GM21529 (cell line): ENCODE measurements around the gene ETS2.

Experiments
- ATAC-seq: cut with Tn5 transposase; IDR thresholded peaks from one replicate; pipeline ENCODE4 v1.9.1; 2021; ENCODE audit not compliant: unreplicated experiment

The ETS2 gene

GRCh38 chr21:38800924-38801744, 4.6 kb upstream of the ETS2 start:
- no peak for ATAC-seq

- ATAC-seq = no peak
These were observed 3.4 kb upstream of the ETS2 start for GRCh38 chr21:38802050-38803026.

GRCh38 chr21:38803075-38803660, 2.6 kb upstream of the ETS2 start:
- no peak for ATAC-seq

- no peak for ATAC-seq
These were observed 1.5 kb upstream of the ETS2 start for GRCh38 chr21:38804030-38804788.

GRCh38 chr21:38804789-38805327, 871 bp upstream of the ETS2 start:
- peak; percentile 20 for ATAC-seq

- ATAC-seq = peak; percentile 32
These were observed 618 bp downstream of the ETS2 start for GRCh38 chr21:38806153-38806941.

- ATAC-seq = no peak
These were observed 1.2 kb downstream of the ETS2 start for GRCh38 chr21:38806942-38807284.

- ATAC-seq = no peak
These were observed 1.7 kb downstream of the ETS2 start for GRCh38 chr21:38807441-38807871.

GRCh38 chr21:38807986-38808385, 2.3 kb downstream of the ETS2 start:
- no peak for ATAC-seq

- no peak for ATAC-seq
These were observed 3.6 kb downstream of the ETS2 start for GRCh38 chr21:38809198-38809878.

GRCh38 chr21:38810034-38810825, 4.5 kb downstream of the ETS2 start:
- ATAC-seq = no peak

- ATAC-seq = no peak
These were observed 5.1 kb downstream of the ETS2 start for GRCh38 chr21:38810826-38811164.

- no peak for ATAC-seq
These were observed 5.5 kb downstream of the ETS2 start for GRCh38 chr21:38811257-38811656.

- no peak for ATAC-seq
These were observed 7.4 kb downstream of the ETS2 start for GRCh38 chr21:38813143-38813542.

GRCh38 chr21:38813547-38813946, 7.8 kb downstream of the ETS2 start:
- no peak for ATAC-seq

GRCh38 chr21:38814126-38815059, 8.7 kb downstream of the ETS2 start:
- ATAC-seq = no peak

- ATAC-seq = no peak
These were observed 9.3 kb downstream of the ETS2 start for GRCh38 chr21:38815060-38815405.
